K562 (cell line): ENCODE results near the gene UBL5. TPM values are rescaled to one million over a fixed set of nuclear protein-coding genes. Genes with fewer than 3 reads are reported as not detected.

Experiments
- KDM5B ChIP-seq: fragments of 200-600 bp; sonication (generic); IDR thresholded peaks from 2 replicates; pipeline ENCODE4 v1.6.1; 2012; ENCODE audit warnings: low read depth, mild to moderate bottlenecking, moderate library complexity, low read length, control low read depth, inconsistent platforms; ENCODE audit not compliant: insufficient replicate concordance
- MAFF ChIP-seq: IDR thresholded peaks from 2 replicates; pipeline ENCODE4 v1.6.1; 2012; ENCODE audit warnings: low read length, improper control_type of control experiment
- MAFG ChIP-seq: fragments of 450-650 bp; conservative IDR thresholded peaks from 2 replicates; pipeline ENCODE4 v1.6.1; 2016; ENCODE audit warnings: missing genetic modification characterization, missing compliant biosample characterization
- polyA plus RNA-seq, 8 experiments: library from polyadenylated mRNA; depleted of rRNA in 4 of 8; stranded (reverse) in 5 of 8; unstranded in 3 of 8; fragments of >200 nt; fragmentation: Nextera tagmentation in 2 of 8; fragmentation: Illumina TruSeq in 1 of 8; extraction: Ambion mirVana in 2 of 8; extraction: Trizol in 1 of 8; gene quantifications; 2 replicates each; pipeline versions ENCODE4 v1.2.1 to v1.2.3, GENCODE V29; 2011 to 2014; ENCODE audit warnings: inconsistent platforms in 1 of 8, missing spikeins in 1 of 8
- total RNA-seq, 7 experiments: library from RNA; depleted of rRNA in 6 of 7; stranded (reverse); fragments of >200 nt in 6 of 7; fragmentation: Illumina TruSeq in 2 of 7; extraction: Trizol in 2 of 7; gene quantifications; 2 replicates each; pipeline versions ENCODE4 v1.2.1 to v1.2.3, GENCODE V29; 2011 to 2021; ENCODE audit warnings: low replicate concordance in 1 of 7
- TF ChIP-seq, protein P1 (sequence below): sonication (generic); formaldehyde crosslinking; IDR thresholded peaks from 2 replicates; pipeline ENCODE4 v1.8.1; 2023; ENCODE audit warnings: missing genetic modification reagents, mild to moderate bottlenecking, borderline replicate concordance
- TF ChIP-seq, protein P2 (sequence below): sonication (generic); formaldehyde crosslinking; IDR thresholded peaks from 2 replicates; pipeline ENCODE4 v1.9.0; 2022; ENCODE audit warnings: mild to moderate bottlenecking, missing genetic modification reagents
- TF ChIP-seq, protein P3 (sequence below): fragments of 200-600 bp; sonication (generic); IDR thresholded peaks from one replicate; pipeline ENCODE4 v1.6.1; 2012; ENCODE audit warnings: mild to moderate bottlenecking, low read depth, low read length, inconsistent platforms
- TF ChIP-seq, protein P4 (sequence below): fragments of 450-650 bp; IDR thresholded peaks from 2 replicates; pipeline ENCODE4 v1.6.1; 2016

The UBL5 gene
- total and polyA plus RNA-seq, 9 of the 15 experiments (the other 6 are each of a cell fraction or from before 2014, with no cell fraction given), result 410 to 1,266 (median 613) TPM

DNA sequence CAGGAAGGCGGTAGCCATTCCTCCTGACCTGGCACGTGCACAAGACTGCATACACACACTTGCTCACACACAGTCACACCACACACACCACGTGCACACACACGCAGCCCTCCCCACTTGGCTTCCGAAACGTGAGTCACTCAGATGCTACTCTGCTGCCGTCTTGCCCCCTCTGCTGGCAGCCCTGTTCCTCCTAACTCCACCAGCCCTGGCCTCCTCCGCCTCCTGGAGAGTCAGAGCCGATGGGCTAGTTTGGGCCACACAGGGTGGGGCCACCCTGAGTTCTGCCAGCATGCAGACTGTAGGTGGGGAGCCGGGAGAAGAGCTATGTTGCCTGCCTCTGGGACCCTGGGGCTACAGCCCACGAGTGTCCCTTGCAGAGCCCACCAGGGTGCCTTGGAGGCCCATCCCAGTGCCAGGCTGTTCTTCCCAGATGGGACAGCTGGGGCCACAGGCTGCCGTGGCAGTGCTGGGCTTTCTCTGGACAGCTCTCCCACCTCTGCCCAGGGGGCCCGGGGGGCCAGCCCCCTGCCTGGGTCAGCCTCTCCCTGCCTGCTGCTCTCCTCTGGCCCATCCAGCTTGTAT is 19.5 kb downstream of the UBL5 start (continued):
- TF ChIP-seq, protein P1, sequence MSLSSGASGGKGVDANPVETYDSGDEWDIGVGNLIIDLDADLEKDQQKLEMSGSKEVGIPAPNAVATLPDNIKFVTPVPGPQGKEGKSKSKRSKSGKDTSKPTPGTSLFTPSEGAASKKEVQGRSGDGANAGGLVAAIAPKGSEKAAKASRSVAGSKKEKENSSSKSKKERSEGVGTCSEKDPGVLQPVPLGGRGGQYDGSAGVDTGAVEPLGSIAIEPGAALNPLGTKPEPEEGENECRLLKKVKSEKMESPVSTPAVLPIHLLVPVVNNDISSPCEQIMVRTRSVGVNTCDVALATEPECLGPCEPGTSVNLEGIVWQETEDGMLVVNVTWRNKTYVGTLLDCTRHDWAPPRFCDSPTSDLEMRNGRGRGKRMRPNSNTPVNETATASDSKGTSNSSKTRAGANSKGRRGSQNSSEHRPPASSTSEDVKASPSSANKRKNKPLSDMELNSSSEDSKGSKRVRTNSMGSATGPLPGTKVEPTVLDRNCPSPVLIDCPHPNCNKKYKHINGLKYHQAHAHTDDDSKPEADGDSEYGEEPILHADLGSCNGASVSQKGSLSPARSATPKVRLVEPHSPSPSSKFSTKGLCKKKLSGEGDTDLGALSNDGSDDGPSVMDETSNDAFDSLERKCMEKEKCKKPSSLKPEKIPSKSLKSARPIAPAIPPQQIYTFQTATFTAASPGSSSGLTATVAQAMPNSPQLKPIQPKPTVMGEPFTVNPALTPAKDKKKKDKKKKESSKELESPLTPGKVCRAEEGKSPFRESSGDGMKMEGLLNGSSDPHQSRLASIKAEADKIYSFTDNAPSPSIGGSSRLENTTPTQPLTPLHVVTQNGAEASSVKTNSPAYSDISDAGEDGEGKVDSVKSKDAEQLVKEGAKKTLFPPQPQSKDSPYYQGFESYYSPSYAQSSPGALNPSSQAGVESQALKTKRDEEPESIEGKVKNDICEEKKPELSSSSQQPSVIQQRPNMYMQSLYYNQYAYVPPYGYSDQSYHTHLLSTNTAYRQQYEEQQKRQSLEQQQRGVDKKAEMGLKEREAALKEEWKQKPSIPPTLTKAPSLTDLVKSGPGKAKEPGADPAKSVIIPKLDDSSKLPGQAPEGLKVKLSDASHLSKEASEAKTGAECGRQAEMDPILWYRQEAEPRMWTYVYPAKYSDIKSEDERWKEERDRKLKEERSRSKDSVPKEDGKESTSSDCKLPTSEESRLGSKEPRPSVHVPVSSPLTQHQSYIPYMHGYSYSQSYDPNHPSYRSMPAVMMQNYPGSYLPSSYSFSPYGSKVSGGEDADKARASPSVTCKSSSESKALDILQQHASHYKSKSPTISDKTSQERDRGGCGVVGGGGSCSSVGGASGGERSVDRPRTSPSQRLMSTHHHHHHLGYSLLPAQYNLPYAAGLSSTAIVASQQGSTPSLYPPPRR, result no peak
- TF ChIP-seq, protein P2, sequence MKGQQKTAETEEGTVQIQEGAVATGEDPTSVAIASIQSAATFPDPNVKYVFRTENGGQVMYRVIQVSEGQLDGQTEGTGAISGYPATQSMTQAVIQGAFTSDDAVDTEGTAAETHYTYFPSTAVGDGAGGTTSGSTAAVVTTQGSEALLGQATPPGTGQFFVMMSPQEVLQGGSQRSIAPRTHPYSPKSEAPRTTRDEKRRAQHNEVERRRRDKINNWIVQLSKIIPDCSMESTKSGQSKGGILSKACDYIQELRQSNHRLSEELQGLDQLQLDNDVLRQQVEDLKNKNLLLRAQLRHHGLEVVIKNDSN (CRISPR knock-in tag), result peak; percentile 63
- TF ChIP-seq, protein P3, sequence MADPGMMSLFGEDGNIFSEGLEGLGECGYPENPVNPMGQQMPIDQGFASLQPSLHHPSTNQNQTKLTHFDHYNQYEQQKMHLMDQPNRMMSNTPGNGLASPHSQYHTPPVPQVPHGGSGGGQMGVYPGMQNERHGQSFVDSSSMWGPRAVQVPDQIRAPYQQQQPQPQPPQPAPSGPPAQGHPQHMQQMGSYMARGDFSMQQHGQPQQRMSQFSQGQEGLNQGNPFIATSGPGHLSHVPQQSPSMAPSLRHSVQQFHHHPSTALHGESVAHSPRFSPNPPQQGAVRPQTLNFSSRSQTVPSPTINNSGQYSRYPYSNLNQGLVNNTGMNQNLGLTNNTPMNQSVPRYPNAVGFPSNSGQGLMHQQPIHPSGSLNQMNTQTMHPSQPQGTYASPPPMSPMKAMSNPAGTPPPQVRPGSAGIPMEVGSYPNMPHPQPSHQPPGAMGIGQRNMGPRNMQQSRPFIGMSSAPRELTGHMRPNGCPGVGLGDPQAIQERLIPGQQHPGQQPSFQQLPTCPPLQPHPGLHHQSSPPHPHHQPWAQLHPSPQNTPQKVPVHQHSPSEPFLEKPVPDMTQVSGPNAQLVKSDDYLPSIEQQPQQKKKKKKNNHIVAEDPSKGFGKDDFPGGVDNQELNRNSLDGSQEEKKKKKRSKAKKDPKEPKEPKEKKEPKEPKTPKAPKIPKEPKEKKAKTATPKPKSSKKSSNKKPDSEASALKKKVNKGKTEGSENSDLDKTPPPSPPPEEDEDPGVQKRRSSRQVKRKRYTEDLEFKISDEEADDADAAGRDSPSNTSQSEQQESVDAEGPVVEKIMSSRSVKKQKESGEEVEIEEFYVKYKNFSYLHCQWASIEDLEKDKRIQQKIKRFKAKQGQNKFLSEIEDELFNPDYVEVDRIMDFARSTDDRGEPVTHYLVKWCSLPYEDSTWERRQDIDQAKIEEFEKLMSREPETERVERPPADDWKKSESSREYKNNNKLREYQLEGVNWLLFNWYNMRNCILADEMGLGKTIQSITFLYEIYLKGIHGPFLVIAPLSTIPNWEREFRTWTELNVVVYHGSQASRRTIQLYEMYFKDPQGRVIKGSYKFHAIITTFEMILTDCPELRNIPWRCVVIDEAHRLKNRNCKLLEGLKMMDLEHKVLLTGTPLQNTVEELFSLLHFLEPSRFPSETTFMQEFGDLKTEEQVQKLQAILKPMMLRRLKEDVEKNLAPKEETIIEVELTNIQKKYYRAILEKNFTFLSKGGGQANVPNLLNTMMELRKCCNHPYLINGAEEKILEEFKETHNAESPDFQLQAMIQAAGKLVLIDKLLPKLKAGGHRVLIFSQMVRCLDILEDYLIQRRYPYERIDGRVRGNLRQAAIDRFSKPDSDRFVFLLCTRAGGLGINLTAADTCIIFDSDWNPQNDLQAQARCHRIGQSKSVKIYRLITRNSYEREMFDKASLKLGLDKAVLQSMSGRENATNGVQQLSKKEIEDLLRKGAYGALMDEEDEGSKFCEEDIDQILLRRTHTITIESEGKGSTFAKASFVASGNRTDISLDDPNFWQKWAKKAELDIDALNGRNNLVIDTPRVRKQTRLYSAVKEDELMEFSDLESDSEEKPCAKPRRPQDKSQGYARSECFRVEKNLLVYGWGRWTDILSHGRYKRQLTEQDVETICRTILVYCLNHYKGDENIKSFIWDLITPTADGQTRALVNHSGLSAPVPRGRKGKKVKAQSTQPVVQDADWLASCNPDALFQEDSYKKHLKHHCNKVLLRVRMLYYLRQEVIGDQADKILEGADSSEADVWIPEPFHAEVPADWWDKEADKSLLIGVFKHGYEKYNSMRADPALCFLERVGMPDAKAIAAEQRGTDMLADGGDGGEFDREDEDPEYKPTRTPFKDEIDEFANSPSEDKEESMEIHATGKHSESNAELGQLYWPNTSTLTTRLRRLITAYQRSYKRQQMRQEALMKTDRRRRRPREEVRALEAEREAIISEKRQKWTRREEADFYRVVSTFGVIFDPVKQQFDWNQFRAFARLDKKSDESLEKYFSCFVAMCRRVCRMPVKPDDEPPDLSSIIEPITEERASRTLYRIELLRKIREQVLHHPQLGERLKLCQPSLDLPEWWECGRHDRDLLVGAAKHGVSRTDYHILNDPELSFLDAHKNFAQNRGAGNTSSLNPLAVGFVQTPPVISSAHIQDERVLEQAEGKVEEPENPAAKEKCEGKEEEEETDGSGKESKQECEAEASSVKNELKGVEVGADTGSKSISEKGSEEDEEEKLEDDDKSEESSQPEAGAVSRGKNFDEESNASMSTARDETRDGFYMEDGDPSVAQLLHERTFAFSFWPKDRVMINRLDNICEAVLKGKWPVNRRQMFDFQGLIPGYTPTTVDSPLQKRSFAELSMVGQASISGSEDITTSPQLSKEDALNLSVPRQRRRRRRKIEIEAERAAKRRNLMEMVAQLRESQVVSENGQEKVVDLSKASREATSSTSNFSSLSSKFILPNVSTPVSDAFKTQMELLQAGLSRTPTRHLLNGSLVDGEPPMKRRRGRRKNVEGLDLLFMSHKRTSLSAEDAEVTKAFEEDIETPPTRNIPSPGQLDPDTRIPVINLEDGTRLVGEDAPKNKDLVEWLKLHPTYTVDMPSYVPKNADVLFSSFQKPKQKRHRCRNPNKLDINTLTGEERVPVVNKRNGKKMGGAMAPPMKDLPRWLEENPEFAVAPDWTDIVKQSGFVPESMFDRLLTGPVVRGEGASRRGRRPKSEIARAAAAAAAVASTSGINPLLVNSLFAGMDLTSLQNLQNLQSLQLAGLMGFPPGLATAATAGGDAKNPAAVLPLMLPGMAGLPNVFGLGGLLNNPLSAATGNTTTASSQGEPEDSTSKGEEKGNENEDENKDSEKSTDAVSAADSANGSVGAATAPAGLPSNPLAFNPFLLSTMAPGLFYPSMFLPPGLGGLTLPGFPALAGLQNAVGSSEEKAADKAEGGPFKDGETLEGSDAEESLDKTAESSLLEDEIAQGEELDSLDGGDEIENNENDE, result no peak
- no peak for TF ChIP-seq MAFF
- TF ChIP-seq MAFG (tag), result no peak
- TF ChIP-seq, protein P4, sequence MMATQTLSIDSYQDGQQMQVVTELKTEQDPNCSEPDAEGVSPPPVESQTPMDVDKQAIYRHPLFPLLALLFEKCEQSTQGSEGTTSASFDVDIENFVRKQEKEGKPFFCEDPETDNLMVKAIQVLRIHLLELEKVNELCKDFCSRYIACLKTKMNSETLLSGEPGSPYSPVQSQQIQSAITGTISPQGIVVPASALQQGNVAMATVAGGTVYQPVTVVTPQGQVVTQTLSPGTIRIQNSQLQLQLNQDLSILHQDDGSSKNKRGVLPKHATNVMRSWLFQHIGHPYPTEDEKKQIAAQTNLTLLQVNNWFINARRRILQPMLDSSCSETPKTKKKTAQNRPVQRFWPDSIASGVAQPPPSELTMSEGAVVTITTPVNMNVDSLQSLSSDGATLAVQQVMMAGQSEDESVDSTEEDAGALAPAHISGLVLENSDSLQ, result no peak
- no peak for TF ChIP-seq KDM5B
